ENCODE measurements around the gene ADGRF1. TPM values are rescaled to one million over a fixed set of nuclear protein-coding genes. Genes with fewer than 3 reads are reported as not detected.

The ADGRF1 gene
- total RNA-seq, 1 experiment from 2014 or later: 39.6 TPM

DNA sequence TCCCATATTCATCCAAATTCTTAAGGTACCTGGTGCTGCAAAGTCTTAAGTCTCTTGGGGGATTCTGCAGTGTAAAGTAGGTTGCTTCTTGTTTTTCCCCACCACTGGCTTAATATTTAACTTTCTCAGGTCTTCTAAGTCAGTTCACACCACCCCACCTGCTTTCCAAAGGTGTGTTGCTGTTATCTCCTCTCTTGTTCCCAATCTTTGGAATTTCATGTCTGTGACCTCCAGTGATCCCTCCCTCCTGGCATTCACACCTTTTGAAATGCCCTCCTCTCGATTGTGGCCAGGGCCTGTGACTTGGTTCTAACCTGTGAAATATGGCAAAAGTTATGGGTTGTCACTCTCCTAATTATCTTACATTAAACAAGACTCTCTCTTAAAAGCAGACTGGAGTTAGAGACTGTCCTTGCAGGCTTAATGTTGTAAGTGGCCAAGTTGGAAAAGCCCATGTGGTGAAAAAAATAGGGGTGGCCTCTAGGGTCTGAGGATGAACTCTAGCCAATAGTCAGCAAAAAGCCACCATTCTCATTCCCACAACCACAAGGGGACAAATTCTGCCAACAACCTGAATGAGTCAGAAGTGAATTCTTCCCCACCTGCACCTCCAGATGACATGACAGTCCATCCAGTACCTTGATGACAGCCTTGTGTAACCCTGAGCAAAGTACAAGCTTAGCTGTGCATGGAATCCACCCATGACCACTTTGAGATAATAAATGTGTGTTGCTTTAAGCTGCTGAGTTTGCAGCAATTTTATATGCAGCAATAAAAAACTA is 45.1 kb downstream of the ADGRF1 start:
- peaks cover 13 to 70% of the 10 kb centered on the region in 2 experiments for H3K4me1 ChIP-seq (ENCODE audit: control insufficient read depth in 1 of 2, insufficient read depth in 2 of 2, low read length in 2 of 2)
- BruUV-seq (replicated peaks): no TSS peak
- intact Hi-C loops (cut with micrococcal nuclease): loop anchor here (10.0 kb wide), 2 partner anchors 502 to 902 kb away; partner anchors contain the start of gene RCAN2
- CTCF ChIA-PET: no interaction called here
- H3K36me3 ChIP-seq (ENCODE audit: control insufficient read depth in 1 of 2, insufficient read depth in 2 of 2, low read length in 2 of 2): no peaks in the 10 kb centered on the region
- H3K79me2 ChIP-seq (ENCODE audit: insufficient read depth, low read length): no peaks in the 10 kb centered on the region
- no peaks in the 10 kb centered on the region for H4K20me1 ChIP-seq (ENCODE audit: insufficient read depth)
- DNase-seq (ENCODE audit: low read depth, low spot score): no peak
- H3K4me3 ChIP-seq (replicated peaks in 1 of 2; ENCODE audit: low read depth in 1 of 2, low read length in 2 of 2): no peak overlapping the region
- RAD21 ChIA-PET (ENCODE audit: low non-redundant PET in 1 of 2, low total read pairs in 2 of 2, uncharacterized antibody in 2 of 2, unreplicated experiment in 2 of 2): no interaction called here
- H3K9me2 ChIP-seq (ENCODE audit: insufficient read depth): no peaks in the 10 kb centered on the region
- H2AFZ ChIP-seq (ENCODE audit: low read depth, low read length, poor library complexity, severe bottlenecking): no peak overlapping the region
- H3K9me3 ChIP-seq (ENCODE audit: control insufficient read depth in 1 of 2, insufficient read depth in 1 of 2, low read depth in 1 of 2, low read length in 2 of 2): no peaks in the 10 kb centered on the region
- no peaks in the 10 kb centered on the region for H3K27me3 ChIP-seq (ENCODE audit: insufficient read depth, low read length)
- TF ChIP-seq CBX3 (IDR thresholded peaks at IDR 0.05; ENCODE audit: low read depth): 0 out of 2 replicates have a peak, but pooled peaks have one; percentile 43
- TF ChIP-seq EZH2phosphoT487 (IDR thresholded peaks at IDR 0.05; ENCODE audit: borderline replicate concordance): no peak
- 0 out of 2 replicates have a peak, but pooled peaks have one; percentile 30 for TF ChIP-seq MAX (IDR thresholded peaks at IDR 0.05)
- no peak for TF ChIP-seq CEBPB (IDR thresholded peaks at IDR 0.05; ENCODE audit: low read depth)
- TF ChIP-seq JUND (IDR thresholded peaks at IDR 0.05): peak; percentile 20; the same call in 1 of the 2 replicates
- peak; percentile 33; the same call in 1 of the 2 replicates for TF ChIP-seq SP1 (IDR thresholded peaks at IDR 0.05; ENCODE audit: low read depth)
- no peak for ATAC-seq
- POLR2A ChIA-PET: no interaction called here
- H3K4me2 ChIP-seq (ENCODE audit: low read length): peak overlapping the region; percentile 23; the same call in 1 of the 2 replicates
- H3K9ac ChIP-seq (ENCODE audit: low read length): no peak overlapping the region
- H3K27ac ChIP-seq (ENCODE audit: low read depth, low read length): no peak overlapping the region

DNA sequence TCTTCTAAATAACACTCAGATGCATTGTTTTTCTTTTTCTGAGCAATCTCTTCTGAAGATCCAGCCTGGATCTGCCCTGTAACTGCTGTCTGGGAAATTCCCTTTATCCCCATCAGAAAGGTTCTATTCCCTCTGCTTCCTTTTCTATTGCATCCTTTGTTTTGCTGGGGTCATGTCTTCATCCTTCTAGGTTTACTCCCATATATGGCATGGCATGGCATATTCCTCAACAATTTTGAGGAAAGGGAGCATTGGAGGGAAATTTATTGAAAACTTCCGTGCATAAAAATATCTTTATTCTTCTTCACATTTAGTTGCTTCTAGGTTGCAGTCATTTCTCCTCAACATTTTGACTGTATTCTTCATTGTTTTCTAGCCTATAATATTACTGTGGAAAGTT is 47.2 kb downstream of the ADGRF1 start:
- Histone ChIP-seq H3K9me2 (ENCODE audit: insufficient read depth) (no peaks in the 10 kb centered on the region), H3K27ac (ENCODE audit: low read depth, low read length) (no peak overlapping the region), H2AFZ (ENCODE audit: low read depth, low read length, poor library complexity, severe bottlenecking) (peak overlapping the region; percentile 59), H3K4me1 (ENCODE audit: control insufficient read depth in 1 of 2, insufficient read depth in 2 of 2, low read length in 2 of 2) (peaks cover 15 to 71% of the 10 kb centered on the region in 2 experiments), H4K20me1 (ENCODE audit: insufficient read depth) (no peaks in the 10 kb centered on the region), H3K4me3 (replicated peaks in 1 of 2; ENCODE audit: low read depth in 1 of 2, low read length in 2 of 2) (no peak overlapping the region), H3K9ac (ENCODE audit: low read length) (peak overlapping the region; percentile 10; the same call in 1 of the 2 replicates), H3K4me2 (ENCODE audit: low read length) (peak overlapping the region; percentile 57), H3K27me3 (ENCODE audit: insufficient read depth, low read length) (no peaks in the 10 kb centered on the region), H3K9me3 (ENCODE audit: control insufficient read depth in 1 of 2, insufficient read depth in 1 of 2, low read depth in 1 of 2, low read length in 2 of 2) (no peaks in the 10 kb centered on the region), H3K79me2 (ENCODE audit: insufficient read depth, low read length) (no peaks in the 10 kb centered on the region), H3K36me3 (ENCODE audit: control insufficient read depth in 1 of 2, insufficient read depth in 2 of 2, low read length in 2 of 2) (no peaks in the 10 kb centered on the region)
- ChIA-PET CTCF (no interaction called here), POLR2A (interaction anchor here (1.7 kb wide), 1 partner anchor 47 kb away, joined by 9 read pairs; the partner anchor contains the start of gene ADGRF1), RAD21 (ENCODE audit: low non-redundant PET in 1 of 2, low total read pairs in 2 of 2, uncharacterized antibody in 2 of 2, unreplicated experiment in 2 of 2) (no interaction called here)
- BruUV-seq (replicated peaks): no TSS peak
- intact Hi-C loops (cut with micrococcal nuclease): loop anchor here (1.0 to 10.0 kb wide), 3 partner anchors 52 to 900 kb away; partner anchors contain the start of gene RCAN2
- no peak for DNase-seq (ENCODE audit: low read depth, low spot score)
- ATAC-seq: no peak
- peak; percentile 56; the same call in 1 of the 2 replicates for TF ChIP-seq SRF (IDR thresholded peaks at IDR 0.05; ENCODE audit: low read depth)
- no peak for TF ChIP-seq SP1 (IDR thresholded peaks at IDR 0.05; ENCODE audit: low read depth)
